T-helper 2 cell treated with Interferon-gamma antibody and Interleukin-4, amounts not matched to agents 100 ng/mL and 5 ng/mL, for 36 hours (primary cell): Measurements from ENCODE around the gene AKAP4. TPM values are rescaled to one million over a fixed set of nuclear protein-coding genes. Genes with fewer than 3 reads are reported as not detected.

Experiments used
- intact Hi-C: fragments of 100-400 bp; cut with micrococcal nuclease; formaldehyde crosslinking; loops from one replicate; pipeline ENCODE4 v1.15.1; 2023
- total RNA-seq: library from RNA; stranded (reverse); gene quantifications from 2 replicates; pipeline ENCODE4 v1.2.3, GENCODE V29; 2022

AKAP4 gene, protein sequence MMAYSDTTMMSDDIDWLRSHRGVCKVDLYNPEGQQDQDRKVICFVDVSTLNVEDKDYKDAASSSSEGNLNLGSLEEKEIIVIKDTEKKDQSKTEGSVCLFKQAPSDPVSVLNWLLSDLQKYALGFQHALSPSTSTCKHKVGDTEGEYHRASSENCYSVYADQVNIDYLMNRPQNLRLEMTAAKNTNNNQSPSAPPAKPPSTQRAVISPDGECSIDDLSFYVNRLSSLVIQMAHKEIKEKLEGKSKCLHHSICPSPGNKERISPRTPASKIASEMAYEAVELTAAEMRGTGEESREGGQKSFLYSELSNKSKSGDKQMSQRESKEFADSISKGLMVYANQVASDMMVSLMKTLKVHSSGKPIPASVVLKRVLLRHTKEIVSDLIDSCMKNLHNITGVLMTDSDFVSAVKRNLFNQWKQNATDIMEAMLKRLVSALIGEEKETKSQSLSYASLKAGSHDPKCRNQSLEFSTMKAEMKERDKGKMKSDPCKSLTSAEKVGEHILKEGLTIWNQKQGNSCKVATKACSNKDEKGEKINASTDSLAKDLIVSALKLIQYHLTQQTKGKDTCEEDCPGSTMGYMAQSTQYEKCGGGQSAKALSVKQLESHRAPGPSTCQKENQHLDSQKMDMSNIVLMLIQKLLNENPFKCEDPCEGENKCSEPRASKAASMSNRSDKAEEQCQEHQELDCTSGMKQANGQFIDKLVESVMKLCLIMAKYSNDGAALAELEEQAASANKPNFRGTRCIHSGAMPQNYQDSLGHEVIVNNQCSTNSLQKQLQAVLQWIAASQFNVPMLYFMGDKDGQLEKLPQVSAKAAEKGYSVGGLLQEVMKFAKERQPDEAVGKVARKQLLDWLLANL
- total RNA-seq, result not detected in 2 replicates

DNA sequence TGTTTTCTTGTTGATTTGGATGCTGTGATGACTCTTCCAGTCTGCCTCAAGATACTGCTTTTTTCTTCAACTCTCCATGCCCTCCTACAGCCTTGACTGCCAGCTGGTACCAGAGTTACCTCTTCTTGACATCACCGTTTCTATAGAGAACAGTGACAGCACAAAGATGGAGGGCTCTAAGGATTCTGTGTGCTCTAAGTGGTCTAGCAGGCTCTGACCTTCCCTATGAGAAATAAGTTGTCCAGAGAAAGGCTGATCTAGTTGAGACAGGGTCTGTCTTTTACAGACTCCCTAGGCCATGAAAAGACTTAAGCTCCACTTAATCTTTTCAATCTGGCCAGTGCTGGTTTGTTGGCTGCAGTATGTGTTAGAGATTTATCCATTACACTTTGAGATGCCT, at the start of gene AKAP4:
Gene AKAP4 (minus strand): TSS at position 101 of the 400 bp plus-strand sequence. CDS start 118 bp downstream, outside the sequence.
- intact Hi-C loops, result loop anchor here (5.0 kb wide), 1 partner anchor 279 kb away; the partner anchor contains the start of gene CLCN5

DNA sequence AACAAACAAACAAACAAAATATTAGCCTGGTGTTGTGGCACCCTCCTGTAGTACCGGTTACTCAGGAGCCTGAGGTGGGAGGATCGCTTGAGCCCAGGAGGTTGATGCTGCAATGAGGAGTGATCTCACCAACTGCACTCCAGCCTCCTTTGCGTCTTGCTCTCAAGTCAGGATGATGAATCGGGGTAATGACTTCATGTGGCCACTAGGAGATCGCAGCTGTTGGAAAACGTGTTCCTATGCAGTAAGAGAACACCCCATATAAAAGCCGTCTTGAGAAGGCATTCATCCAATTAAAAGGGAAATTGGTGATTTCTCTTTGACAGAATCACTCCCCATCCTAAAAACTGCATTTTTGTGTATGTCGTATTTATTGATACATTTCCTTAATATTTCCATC, 10.7 kb upstream of the AKAP4 start:
- intact Hi-C loops, result no loop called here

DNA sequence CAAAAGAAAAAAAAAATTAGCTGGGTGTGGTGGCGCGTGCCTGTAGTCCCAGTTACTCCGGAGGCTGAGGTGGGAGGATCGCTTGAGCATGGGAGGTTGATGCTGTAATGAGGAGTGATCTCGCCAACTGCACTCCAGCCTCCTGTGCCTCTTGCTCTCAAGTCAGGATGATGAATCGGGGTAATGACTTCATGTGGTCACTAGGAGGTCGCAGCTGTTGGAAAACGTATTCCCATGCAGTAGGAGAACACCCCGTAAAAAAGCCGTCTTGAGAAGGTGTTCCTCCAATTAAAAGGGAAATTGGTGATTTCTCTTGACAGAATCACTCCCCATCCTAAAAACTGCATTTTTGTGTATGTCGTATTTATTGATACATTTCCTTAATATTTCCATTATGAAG, 5.9 kb upstream of the AKAP4 start:
- intact Hi-C loops, result no loop called here

DNA sequence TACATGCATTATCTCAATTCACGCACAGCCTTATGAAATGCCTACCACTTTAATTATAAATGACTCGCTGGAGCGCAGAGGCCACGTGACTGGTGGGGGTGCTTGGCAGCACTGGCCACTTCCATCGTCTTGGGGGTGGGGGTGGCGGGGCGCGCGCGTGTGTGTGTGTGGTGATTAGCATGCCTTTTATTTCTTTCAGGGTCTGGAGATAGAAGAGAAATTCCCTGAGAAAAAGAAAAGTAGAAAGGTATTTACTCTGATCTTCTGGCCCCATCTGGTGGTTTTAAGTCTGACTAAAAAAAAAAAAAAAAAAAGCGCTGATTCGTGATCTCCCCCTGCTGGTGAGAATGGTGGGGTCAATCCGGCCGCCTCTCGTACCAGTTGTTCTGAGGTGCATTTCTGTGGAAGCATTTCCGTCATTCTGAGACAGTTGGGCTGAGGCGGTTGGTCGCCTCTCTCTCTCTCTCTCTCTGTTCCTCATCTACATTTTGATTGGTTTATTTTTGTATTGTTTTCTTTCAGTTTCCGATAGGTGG, 3.6 kb upstream of the AKAP4 start, which contains the start of gene CCNB3:
Gene CCNB3 (plus strand): TSS at position 402 of the 536 bp plus-strand sequence. CDS start 80,399 bp downstream, outside the sequence.
- intact Hi-C loops, result loop anchor here (5.0 kb wide), 1 partner anchor 282 kb away; the partner anchor contains the start of gene CLCN5

DNA sequence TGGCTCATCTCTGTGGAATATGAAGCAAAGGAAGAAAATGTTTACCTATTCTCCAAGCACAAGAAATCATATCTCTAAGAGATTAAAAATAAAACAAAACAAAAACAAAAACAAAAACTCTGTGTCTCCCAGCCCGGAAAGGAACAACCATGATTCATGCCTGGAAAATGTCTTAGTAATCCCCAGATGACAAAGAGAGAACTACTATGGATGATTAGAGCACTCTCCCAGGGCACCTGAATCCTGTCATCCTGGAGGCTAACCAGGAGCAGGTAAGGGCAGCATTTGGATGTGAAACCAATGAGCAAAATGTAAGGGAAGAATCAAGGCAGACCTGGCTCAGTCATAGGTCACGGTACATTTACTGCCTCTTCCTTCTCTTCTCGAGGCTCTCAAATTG, 1.7 kb upstream of the AKAP4 start:
- intact Hi-C loops, result loop anchor here (5.0 kb wide), 1 partner anchor 280 kb away; the partner anchor contains the start of gene CLCN5

DNA sequence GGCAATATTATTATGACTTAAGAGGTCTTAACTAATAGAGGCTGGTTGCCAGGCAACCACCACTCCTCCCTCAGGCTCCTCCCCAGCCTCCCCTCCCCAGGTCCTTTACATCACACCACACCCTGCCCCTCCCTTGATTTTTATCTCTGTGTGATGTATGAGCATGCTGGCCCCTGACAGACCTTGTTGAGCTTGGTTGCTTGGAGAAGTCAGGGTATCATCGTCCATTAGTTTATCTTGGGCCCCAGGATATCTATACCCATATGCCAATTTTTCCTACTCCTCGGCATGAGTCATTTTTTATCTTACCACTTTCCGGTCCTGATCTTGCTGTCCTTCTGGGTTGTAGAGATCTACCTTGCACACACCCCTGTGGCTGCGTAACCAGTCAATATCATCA, 2.5 kb downstream of the AKAP4 start:
- intact Hi-C loops, result no loop called here

DNA sequence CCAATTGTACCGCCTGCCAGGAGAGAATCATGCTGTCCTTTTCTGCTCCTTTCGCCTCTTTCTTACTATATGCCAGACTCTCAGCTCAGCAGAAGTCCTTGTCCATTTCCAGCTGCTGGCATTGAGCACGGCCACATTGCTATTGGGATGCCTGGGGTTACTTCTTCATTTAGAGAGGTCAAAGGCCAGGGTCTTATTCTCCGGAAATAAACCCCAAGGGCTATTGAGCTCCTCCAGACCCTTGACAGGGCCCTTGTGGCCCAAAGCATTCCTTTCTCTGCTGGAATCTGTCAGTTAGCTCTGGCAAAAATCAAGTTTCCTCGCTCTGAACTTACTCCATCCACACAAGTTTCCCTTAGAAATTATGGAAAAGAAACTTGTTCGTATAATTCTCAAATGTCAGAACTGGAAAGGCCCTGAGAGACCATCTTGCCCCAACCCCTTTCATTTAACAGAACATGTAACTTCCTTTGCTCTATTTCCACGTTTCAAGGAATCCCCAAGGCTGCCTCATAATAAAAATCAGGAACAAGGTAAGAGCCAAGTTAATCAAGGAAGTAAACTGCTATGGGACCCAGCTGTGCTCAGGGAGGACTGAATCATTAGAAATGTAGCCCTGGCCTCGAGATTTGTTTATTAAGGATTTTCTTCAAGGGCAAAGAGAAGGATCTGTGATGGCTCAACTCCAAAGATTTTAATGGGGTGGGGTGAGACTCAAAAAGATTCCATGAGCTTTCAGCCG, 11.8 kb downstream of the AKAP4 start:
- intact Hi-C loops, result no loop called here

DNA sequence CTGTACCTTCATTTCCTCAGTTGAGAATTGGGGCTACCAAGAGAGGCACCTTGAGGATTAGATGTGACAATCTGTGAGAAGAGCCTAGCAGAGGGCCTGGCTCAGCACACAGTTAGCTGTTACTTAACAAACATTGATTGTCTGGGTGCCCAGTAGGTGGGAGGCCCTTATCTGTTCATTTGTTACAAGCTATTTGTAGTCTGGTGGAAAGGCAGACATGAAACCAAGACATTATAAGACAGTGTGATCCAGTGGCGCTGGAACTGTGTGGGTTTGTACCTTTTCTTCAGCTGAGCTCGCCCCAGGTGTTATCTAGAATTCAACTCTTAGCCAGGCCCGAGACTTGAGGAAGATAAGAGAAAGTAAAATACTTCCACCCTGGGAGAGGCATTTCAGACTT, 16.9 kb downstream of the AKAP4 start:
- intact Hi-C loops, result no loop called here

DNA sequence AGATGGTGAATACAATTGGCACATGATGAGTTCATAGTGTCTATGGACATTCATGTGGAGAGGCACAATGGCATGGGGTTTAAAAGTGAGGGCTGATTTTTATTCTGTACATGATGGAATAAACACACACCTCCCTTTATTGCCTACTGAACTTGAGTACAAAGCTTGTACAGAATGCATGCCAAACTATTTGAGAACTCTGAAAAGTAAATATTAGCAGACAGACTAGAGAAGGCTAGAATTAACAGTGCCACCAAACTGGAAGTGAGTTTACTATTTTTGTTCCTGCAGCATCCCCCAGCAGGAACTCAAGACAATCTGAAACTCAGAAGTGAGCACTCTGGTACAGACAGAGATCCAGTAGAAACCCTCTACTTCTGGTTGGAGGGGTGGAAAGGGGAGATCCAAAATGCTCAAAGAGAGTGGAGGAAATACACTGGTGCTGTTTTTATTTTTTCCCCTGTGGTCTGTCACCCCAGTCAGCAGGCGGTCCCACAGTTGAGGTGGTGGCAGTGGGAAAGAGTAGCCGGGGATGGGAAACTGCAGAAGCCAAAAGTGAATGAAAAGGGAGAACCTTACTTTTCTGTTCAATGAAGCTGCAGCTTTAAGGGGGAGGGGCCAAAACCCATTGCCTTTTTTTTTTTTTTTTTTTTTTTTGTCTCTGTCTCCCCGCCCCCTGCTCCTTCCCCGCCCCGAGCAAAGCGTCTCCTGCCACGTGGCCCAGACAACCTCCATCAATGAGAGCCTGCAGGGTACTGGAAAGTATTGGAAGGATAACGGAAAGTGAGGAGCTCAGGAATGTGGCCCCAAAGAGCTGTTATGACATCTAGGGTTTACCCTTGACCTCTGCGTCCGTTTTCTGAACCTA, 20.5 kb downstream of the AKAP4 start:
- intact Hi-C loops, result no loop called here

DNA sequence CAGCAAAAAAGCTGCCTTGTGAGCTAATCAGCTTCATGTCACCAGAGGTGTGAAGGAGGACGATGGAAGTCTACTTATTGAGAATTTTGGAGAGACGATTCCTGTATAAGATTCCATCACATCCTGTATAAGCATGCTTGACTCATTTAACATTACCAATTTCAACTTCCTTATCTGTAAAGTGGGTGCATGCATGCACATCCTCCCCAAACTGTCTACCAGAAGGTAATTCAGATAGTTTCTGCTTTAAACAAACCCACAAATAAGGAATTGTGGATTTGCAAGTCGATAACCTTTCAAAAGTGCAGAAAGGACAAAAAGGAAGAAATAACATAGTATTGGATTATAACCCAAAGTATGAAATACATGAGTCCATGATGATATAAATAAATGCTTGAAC, 31.1 kb downstream of the AKAP4 start:
- intact Hi-C loops, result no loop called here

DNA sequence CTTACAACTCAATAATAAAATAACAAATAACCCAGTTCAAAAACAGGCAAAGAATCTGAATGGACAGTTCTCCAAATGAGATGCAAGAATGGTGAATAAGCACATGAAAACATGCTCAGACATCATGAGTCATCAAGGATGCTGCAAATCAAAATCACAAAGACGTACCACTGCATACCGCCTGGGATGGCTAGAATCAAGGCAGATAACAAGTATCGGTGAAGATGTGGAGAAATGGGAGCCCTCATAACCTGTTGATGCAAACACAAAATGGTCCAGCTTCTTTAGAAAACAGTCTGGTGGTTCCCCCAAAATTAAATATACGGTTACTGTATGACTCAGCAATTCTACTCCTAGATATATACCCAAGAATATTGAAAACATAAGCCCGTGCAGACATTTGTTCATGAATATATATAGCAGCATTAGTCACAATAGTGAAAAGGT, 32.5 kb downstream of the AKAP4 start:
- intact Hi-C loops, result no loop called here

DNA sequence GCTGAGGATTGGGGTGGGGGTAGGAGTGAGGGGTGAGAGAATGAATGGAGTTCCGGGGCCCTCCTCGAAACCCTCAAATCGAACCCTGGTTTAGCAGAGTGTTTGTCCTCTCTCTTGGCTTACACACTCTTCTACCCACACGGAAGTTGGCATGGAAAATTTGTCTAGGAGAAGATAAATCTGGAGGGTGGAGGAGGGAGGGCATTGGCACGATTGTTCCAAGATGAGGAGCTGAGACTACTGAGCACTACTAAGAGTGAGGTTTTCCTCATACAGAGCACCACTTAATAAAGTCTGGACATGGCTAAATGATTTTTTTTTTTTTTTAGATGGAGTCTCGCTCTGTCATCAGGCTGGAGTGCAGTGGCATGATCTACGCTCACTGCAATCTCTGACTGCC, 33.4 kb downstream of the AKAP4 start:
- intact Hi-C loops, result no loop called here

DNA sequence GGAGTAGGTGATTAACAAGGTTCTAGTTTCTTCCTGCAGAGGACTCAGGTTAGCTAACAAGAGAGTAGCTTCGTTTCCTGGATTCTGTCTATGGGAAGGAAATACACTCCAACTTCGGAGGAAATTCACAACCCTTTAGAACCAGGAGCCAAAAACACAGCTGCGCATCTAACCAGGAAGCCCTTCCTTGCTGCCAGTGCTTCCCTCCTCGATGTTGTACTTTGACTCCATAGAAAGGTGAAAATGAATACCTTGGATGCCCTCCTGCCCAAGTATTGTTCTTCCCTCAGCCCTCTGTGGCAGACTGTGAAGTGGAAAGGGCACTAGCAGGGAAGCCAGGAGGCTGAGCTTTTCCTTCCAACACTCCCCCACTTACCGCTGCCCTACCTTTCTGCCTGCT, 35.1 kb downstream of the AKAP4 start:
- intact Hi-C loops, result no loop called here

DNA sequence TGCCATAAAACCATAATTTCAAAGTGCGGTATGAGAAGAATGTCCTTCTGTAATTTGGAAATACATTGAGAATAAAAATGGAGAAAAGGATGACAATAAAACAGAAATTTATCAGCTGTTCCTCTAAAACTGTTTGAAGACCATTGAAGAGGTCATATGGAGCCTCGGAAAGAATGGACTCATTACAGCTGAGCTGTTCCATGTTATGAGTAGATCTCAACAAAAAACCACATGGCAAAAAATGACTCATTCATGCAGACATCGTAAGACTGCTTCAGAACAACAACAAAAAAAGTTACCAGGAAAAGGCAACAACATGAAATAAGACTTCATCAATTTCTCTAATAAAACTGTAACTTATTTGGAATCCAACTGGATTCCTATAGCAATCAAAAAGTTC, 39.7 kb downstream of the AKAP4 start:
- intact Hi-C loops, result no loop called here

DNA sequence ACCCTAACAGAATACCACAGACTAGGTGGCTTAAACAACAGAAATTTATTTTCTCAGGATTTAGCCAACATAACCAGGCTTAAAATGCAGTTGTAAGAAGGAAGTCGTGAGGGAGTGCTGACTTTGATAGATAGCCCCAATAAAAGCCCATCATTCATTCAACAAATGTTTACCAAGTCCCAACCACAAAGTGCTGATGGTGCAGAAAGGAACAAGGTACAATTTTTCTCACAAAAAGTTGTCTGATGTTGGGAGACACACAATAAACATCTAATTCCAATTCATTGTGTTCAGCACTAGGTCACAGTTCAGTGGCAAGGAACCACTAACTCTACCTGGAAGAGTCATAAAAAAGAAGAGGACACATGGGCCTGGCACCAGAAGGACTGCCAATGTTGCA, 42.2 kb downstream of the AKAP4 start:
- intact Hi-C loops, result no loop called here

DNA sequence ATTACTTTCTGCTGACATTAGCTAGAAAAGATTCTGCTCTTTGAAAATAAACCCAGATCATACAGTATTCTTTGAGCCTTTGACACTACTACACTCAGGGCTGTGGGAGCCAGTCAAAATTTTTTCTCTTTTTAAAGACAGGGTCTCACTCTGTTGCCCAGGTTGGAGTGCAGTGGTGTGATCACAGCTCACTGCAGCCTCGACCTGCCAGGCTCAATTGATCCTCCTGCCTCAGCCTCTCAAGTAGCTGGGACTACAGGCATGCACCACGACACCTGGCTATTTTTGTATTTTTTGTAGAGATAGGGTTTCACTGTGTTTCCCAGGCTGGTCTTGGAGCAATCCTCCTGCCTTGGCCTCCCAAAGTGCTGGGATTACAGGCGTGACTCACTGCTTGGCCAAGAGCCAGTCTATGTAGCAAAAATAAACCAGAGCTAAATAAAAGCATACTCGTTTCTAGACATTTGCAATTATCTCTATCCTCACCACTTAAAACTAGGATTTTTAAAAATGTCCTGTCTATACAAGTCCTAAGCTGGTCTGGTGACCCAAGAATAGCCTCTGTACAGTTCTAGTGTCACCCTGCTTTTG, 43.2 kb downstream of the AKAP4 start:
- intact Hi-C loops, result no loop called here

DNA sequence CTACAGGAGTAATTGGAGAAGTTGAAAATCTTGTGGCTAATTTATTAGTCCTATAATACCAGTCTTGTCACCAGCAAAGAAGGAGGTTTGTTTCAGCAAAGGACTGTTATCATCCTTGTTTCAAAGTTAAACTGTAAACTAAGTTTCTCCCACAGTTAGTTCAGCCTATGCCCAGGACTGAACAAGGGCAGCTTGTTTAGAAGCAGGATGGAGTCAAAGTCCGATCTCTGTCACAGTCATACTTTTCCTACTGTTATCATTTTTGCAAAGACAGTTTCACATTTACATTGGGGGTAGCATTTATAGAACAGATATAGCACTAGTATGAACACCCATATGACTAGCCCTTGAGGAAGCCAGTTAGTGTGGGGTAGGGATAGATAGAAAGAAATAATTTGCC, 46.4 kb downstream of the AKAP4 start:
- intact Hi-C loops, result no loop called here

DNA sequence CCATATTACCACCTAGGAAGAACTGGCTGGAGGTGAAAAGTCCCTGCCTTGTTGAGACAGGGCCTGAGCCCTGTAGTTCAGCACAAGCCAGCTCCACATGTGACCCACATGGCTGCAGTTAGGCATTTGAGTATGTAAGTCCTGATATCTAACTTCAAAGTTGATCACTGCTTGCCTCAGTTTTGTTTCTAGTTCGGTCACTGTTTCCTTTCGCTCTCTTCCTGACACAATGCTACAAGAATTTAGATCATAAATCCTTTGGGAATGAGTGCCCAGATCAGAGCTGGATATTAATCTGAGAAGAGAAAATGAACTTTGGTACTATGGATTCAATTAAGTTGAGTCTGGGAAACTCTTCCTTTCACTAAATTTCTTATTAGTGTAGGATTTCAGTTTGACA, 48.4 kb downstream of the AKAP4 start:
- intact Hi-C loops, result no loop called here

DNA sequence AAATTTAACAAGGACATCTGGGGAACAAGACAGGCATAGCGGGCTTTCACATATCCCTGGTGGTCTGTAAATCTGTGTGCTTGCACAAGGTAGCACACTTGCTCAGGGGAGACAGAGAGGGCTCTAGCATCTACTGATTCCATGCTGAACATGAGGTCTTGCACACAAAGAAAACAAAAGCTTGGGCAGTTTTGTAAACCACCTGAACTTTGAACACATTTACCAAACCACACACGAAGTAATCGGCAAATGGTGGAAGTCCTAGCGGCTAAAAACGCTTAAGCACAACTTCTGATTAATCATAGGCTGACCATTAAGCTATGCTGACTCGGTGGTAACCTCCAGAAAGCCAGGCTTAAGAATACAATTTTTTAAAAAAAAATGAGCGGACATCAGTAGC, 52.8 kb downstream of the AKAP4 start:
- intact Hi-C loops, result no loop called here
